ENCODE results near the gene RNF175.

The RNF175 gene

GRCh38 chr4:153759407-153760316 lies at the start of gene RNF175:
RNF175 (minus strand) TSS chr4:153760024; CDS start chr4:153759862, 162 bp downstream.
- intact Hi-C loops (cut with DNase I), result no loop called here
- peak in 8 of 10 donors; percentile 19 to 90 (median 34) for DNase-seq

- intact Hi-C loops (cut with DNase I), result no loop called here
- DNase-seq, result no peak
Measured at GRCh38 chr4:153809307-153809706, 49.5 kb upstream of the RNF175 start.

GRCh38 chr4:153808175-153808574 lies 48.4 kb upstream of the RNF175 start:
- DNase-seq, result no peak
- intact Hi-C loops (cut with DNase I), result no loop called here

- intact Hi-C loops (cut with DNase I), result no loop called here
- peak in 1 of 10 donors; percentile 69 for DNase-seq
Measured at GRCh38 chr4:153806073-153806472, 46.2 kb upstream of the RNF175 start.

GRCh38 chr4:153804722-153805121 lies 44.9 kb upstream of the RNF175 start:
- intact Hi-C loops (cut with DNase I), result no loop called here
- no peak for DNase-seq

GRCh38 chr4:153799694-153800074 lies 39.9 kb upstream of the RNF175 start:
- DNase-seq, result no peak
- intact Hi-C loops (cut with DNase I), result loop anchor here (10.0 kb wide), 1 partner anchor 225 kb away; no protein-coding TSS in a partner anchor

GRCh38 chr4:153798901-153799693 lies 39.3 kb upstream of the RNF175 start:
- intact Hi-C loops (cut with DNase I), result loop anchor here (10.0 kb wide), 1 partner anchor 226 kb away; no protein-coding TSS in a partner anchor
- DNase-seq, result no peak

GRCh38 chr4:153798420-153798819 lies 38.6 kb upstream of the RNF175 start:
- intact Hi-C loops (cut with DNase I), result loop anchor here (10.0 kb wide), 1 partner anchor 226 kb away; no protein-coding TSS in a partner anchor
- no peak for DNase-seq

- intact Hi-C loops (cut with DNase I), result loop anchor here (10.0 kb wide), 1 partner anchor 231 kb away; no protein-coding TSS in a partner anchor
- DNase-seq, result no peak
Measured at GRCh38 chr4:153794006-153794405, 34.2 kb upstream of the RNF175 start.

GRCh38 chr4:153792618-153793247 lies 32.9 kb upstream of the RNF175 start:
- intact Hi-C loops (cut with DNase I), result loop anchor here (10.0 kb wide), 1 partner anchor 232 kb away; no protein-coding TSS in a partner anchor

GRCh38 chr4:153791746-153792617 lies 32.2 kb upstream of the RNF175 start:
- intact Hi-C loops (cut with DNase I), result loop anchor here (10.0 kb wide), 1 partner anchor 233 kb away; no protein-coding TSS in a partner anchor
- peak in 9 of 10 donors; percentile 28 to 90 (median 56) for DNase-seq

More at GRCh38 chr4:153792618-153793247, 32.9 kb upstream of the RNF175 start:
- DNase-seq, result peak in 2 of 10 donors; percentile 69 to 81

- intact Hi-C loops (cut with DNase I), result loop anchor here (10.0 kb wide), 1 partner anchor 234 kb away; no protein-coding TSS in a partner anchor
- DNase-seq, result peak in 6 of 10 donors; percentile 6 to 88 (median 44)
Measured at GRCh38 chr4:153790962-153791551, 31.2 kb upstream of the RNF175 start.

GRCh38 chr4:153790500-153790865 lies 30.7 kb upstream of the RNF175 start:
- DNase-seq, result no peak
- intact Hi-C loops (cut with DNase I), result loop anchor here (10.0 kb wide), 1 partner anchor 234 kb away; no protein-coding TSS in a partner anchor

- peak in 1 of 10 donors; percentile 70 for DNase-seq
- intact Hi-C loops (cut with DNase I), result loop anchor here (10.0 kb wide), 1 partner anchor 235 kb away; no protein-coding TSS in a partner anchor
Measured at GRCh38 chr4:153789741-153790499, 30.1 kb upstream of the RNF175 start.

- DNase-seq, result peak in 6 of 10 donors; percentile 11 to 89 (median 47)
- intact Hi-C loops (cut with DNase I), result no loop called here
Measured at GRCh38 chr4:153788413-153789276, 28.8 kb upstream of the RNF175 start, which contains the start of gene SFRP2. SFRP2 (minus strand) TSS chr4:153789083; CDS start chr4:153788835, 248 bp downstream.

- peak in 3 of 10 donors; percentile 68 to 83 (median 73) for DNase-seq
- intact Hi-C loops (cut with DNase I), result no loop called here
Measured at GRCh38 chr4:153788051-153788412, 28.2 kb upstream of the RNF175 start.

GRCh38 chr4:153787575-153787974 lies 27.8 kb upstream of the RNF175 start:
- intact Hi-C loops (cut with DNase I), result loop anchor here (2.0 kb wide), 1 partner anchor 527 kb away; no protein-coding TSS in a partner anchor
- DNase-seq, result no peak

Measured in posterior cingulate gyrus (tissue), 11 donors.